GM21528 (cell line): ENCODE results near the gene MEDAG.

Experiments
- ATAC-seq: cut with Tn5 transposase; IDR thresholded peaks from one replicate; pipeline ENCODE4 v1.9.1; 2021; ENCODE audit warnings: mild to moderate bottlenecking, moderate library complexity; ENCODE audit not compliant: unreplicated experiment, low FRiP score

The MEDAG gene

GRCh38 chr13:30905932-30906383, at the start of gene MEDAG:
Gene MEDAG (plus strand): TSS chr13:30906271. CDS start chr13:30906516, 245 bp downstream.
- no peak for ATAC-seq

DNA sequence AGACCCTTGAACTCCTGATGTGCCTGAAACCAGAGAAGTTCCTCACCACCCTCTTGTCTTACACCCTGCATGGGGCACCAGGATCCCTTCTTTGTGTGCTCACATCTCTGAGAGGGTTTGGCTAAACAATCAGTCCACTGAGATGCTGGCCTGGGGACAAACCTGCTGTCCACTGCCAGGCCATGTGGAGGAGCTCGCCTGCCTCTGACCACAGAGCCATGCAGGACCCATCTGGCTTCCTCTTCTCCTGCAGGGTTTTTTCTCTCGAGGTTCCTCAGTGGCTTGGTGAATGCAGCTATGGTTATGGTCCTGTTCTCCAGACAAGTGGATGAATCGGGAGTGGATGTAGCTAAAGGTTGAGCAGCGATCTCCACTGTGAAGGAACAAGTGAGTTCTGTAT, 49.1 kb upstream of the MEDAG start:
- ATAC-seq: no peak

GRCh38 chr13:30857636-30858035, 48.4 kb upstream of the MEDAG start:
- no peak for ATAC-seq

GRCh38 chr13:30859326-30859725, 46.7 kb upstream of the MEDAG start:
- ATAC-seq: no peak

GRCh38 chr13:30861163-30861562, 44.9 kb upstream of the MEDAG start:
- no peak for ATAC-seq

GRCh38 chr13:30861836-30862467, 44.1 kb upstream of the MEDAG start:
- ATAC-seq: no peak

- no peak for ATAC-seq
Observed at GRCh38 chr13:30862707-30863106, 43.4 kb upstream of the MEDAG start.

GRCh38 chr13:30863231-30863630, 42.8 kb upstream of the MEDAG start:
- ATAC-seq: no peak

DNA sequence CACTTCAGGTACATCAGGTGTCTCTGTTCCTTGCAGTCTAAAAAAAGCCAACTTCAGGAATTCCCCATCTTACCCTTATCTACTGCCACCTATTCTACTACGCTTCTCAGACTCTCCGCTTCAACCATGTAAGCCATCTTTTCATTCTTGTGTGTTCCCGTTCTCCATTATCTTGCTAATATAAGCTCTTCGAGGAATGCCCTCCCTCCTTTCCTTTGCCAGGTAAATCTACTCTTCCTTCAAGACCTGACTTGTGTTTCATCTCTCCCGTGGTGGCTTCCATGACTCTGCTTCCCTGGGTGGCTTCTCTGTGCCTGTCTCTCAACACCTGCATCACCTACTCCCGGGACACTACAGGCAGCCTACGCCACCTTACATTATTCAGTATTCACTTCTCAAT, 42.3 kb upstream of the MEDAG start:
- no peak for ATAC-seq

- no peak for ATAC-seq
Observed at GRCh38 chr13:30864433-30865122, 41.5 kb upstream of the MEDAG start.

- no peak for ATAC-seq
Observed at GRCh38 chr13:30865123-30866049, 40.7 kb upstream of the MEDAG start.

GRCh38 chr13:30866677-30867076, 39.4 kb upstream of the MEDAG start:
- ATAC-seq: no peak

DNA sequence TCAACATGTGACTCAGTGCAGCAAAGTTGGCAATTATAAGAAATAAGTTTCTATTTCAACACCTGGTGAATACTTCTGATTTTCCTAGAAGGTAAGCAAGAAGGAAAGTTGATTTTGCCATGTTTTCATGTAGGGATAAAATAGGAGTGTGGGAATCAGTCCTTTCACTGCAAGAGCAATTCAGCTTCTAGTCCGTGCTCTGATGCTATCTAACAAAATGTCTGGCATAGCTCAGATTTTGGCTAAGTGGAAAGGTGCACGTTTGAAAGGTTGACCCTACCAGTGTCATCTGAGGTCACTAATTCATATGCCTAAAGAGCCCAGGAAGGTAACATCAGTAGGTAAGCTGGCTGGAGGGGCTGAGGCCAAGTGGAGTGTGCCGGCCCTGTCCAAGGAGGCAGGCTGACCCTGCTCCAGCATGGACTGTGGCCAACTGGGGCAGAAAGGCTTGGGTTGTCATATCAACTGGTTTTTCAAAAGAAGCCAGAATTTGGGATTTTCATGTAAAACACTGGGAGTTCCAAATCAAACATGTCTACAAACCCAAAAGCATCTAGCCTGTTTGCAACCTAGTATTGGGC, 38.9 kb upstream of the MEDAG start:
- no peak for ATAC-seq

- ATAC-seq: no peak
Observed at GRCh38 chr13:30868799-30869470, 37.1 kb upstream of the MEDAG start.

DNA sequence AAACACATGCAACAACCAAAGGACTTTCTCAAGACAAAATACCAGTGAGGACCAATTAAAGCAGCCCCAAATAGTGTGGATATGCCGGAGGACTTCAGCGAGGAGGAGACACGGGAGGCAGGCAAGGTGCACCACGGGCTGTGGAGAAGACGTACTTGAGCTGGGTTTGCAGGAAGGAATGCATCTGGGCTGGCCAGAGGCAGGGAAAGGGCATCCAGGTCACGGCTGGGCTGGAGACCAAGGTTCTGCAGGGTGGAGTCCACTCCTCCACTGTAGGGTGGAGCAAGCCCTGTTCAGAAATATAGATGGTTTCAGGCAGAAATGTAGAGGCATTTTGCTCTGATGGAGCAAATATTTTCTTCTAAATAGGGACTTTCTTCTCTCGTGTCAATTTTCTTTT, 36.6 kb upstream of the MEDAG start:
- no peak for ATAC-seq

DNA sequence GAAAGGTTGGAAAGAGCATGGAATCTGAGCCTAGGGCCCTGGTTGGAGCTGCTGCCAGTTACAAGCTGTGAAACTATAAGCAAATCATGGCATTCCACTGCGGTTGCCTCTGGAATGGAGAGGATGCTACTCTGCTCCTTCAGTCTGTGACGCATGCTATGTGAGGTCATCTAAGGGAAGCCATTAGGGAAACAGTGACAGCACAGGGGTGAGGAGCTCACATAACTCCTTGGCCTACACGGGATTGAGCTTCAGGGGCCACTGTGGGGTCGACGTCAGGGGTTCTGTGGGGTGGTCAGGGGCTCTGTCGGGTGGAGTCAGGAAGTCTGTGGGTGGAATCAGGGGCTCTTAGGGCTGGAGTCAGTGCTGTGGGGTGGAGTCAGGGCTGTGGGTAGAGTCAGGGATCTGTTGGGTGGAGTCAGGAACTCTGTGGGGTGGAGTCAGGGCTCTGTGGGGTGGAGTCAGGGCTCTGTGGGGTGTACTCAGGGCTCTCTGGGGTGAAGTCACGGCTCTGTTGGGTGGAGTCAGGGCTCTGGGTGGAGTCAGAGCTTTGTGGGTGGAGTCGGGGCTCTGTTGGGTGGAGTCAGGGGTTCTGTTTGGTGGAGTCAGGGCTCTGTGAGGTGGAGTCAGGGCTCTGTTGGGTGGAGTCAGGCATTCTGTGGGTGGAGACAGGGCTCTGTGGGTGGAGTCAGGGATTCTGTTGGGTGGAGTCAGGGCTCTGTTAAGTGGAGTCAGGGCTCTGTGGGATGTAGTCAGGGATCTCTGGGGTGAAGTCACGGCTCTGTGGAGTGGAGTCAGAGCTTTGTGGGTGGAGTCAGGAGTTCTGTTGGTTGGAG, 35.8 kb upstream of the MEDAG start:
- no peak for ATAC-seq

GRCh38 chr13:30870916-30871587, 35.0 kb upstream of the MEDAG start:
- ATAC-seq: no peak

DNA sequence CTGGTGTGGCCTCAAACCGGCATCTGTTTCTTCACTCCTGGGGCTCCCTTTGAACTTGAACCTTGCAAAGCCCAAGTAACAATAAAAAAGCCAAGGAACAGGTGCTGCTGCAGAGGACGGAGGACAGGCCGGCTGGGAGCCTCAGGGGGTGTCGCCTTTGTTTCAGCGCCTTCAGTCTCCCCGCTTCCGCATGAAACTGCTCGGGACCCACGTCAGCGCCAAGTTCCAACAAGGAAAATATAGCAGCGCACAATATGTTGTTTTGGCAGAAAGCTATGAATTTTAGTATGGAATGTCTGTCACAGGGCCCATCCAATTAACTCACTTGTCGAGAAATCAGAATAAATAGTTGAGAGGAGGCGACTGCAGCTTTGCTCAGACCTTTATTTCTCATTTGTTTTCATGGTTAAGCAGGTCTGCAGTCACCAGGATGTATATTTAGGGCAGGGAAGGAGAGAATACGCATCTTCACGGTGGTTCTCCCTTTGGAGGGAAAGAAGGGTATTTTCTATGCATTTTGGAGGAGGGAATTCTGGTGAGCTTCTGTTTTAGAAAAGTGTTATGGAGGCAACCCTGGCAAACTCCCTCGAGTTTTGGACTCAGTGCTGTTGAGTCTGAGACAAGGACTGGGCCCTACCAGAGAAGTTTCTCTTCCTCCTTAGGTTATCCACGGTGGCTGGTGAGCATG, 34.3 kb upstream of the MEDAG start:
- no peak for ATAC-seq
